GM12878 (cell line): ENCODE data around the gene USH2A. TPM values are rescaled to one million over a fixed set of nuclear protein-coding genes. Genes with fewer than 3 reads are reported as not detected.
A peak's percentile ranks its signal among the peaks of the same experiment; 100 is the strongest.

Experiments
- ATAC-seq: fragments of 200-7000 bp; cut with Tn5 transposase; 3 replicates; pipeline ENCODE4 v1.9.1; 2020; ENCODE audit warnings: mild to moderate bottlenecking, moderate library complexity
- BruUV-seq: library from RNA; stranded (reverse); fragments of 400-500 nt; replicated peaks from 2 replicates; lab custom pipeline; 2021; lab: Mats Ljungman, UMichigan
- CTCF ChIA-PET: fragments of 300-600 bp; sonication (Branson Sonifier 250); formaldehyde crosslinking; extraction: SDS; loops from one replicate; lab custom pipeline; 2021; ENCODE audit warnings: inconsistent platforms; lab: Yijun Ruan, JAX
- POLR2A ChIA-PET: fragments of 350-600 bp; formaldehyde crosslinking; extraction: SDS; loops from one replicate; lab custom pipeline; 2021; ENCODE audit warnings: inconsistent platforms; lab: Charles Lee
- RAD21 ChIA-PET: fragments of 300-600 bp; sonication (Branson Sonifier 250); formaldehyde crosslinking; loops from one replicate; lab custom pipeline; 2023; ENCODE audit warnings: antibody characterized with exemption; ENCODE audit not compliant: unreplicated experiment; lab: Charles Lee
- SMC1A ChIA-PET: fragments of 300-600 bp; sonication (Branson Sonifier 250); formaldehyde crosslinking; loops from one replicate; lab custom pipeline; 2023; ENCODE audit not compliant: unreplicated experiment, uncharacterized antibody; lab: Charles Lee
- DNase-seq: peaks from one replicate; pipeline ENCODE4 v3.0.0-alpha.2; 2011; ENCODE audit warnings: low read depth, low spot score
- FAIRE-seq: peaks from 3 replicates; lab custom pipeline; 2011; peaks lifted over from hg19 to GRCh38; lab: Jason Lieb, UNC
- H2AFZ ChIP-seq: 2 replicates; pipeline ENCODE4 v1.6.0; 2011; ENCODE audit warnings: low read depth, low read length, control low read depth; ENCODE audit not compliant: control insufficient read depth
- H3K27ac ChIP-seq: 2 replicates; pipeline ENCODE4 v1.5.1; 2011; ENCODE audit warnings: control low read depth; ENCODE audit not compliant: control insufficient read depth, insufficient read depth
- H3K27me3 ChIP-seq, 2 experiments: replicated peaks in 1 of 2; 2 replicates each; pipeline versions ENCODE4 v1.6.0 to v1.6.1; 2011; ENCODE audit warnings: low read length in 1 of 2; ENCODE audit not compliant: control insufficient read depth in 2 of 2, insufficient read depth in 2 of 2
- H3K36me3 ChIP-seq, 2 experiments: 2 replicates each; pipeline ENCODE4 v1.5.1; 2011; ENCODE audit warnings: low read length in 1 of 2; ENCODE audit not compliant: control insufficient read depth in 2 of 2, insufficient read depth in 2 of 2
- H3K4me1 ChIP-seq: 2 replicates; pipeline ENCODE4 v1.6.1; 2011; ENCODE audit warnings: mild to moderate bottlenecking, low read length, moderate library complexity, mixed read lengths; ENCODE audit not compliant: control insufficient read depth, insufficient read depth
- H3K4me2 ChIP-seq: 2 replicates; pipeline ENCODE4 v1.6.0; 2011; ENCODE audit warnings: control low read depth; ENCODE audit not compliant: control insufficient read depth, insufficient read depth
- H3K4me3 ChIP-seq: fragments of 200-600 bp; sonication (generic); 2 replicates; pipeline ENCODE4 v1.5.1; 2016
- H3K79me2 ChIP-seq: 2 replicates; pipeline ENCODE4 v1.6.0; 2011; ENCODE audit warnings: low read length; ENCODE audit not compliant: control insufficient read depth, insufficient read depth
- H3K9ac ChIP-seq: 2 replicates; pipeline ENCODE4 v1.8.0; 2011; ENCODE audit warnings: low read length, control low read depth, mixed read lengths; ENCODE audit not compliant: control insufficient read depth, insufficient read depth
- H3K9me3 ChIP-seq: replicated peaks from 3 replicates; pipeline ENCODE4 v1.5.1; 2011; ENCODE audit warnings: mild to moderate bottlenecking, low read length; ENCODE audit not compliant: control insufficient read depth, insufficient read depth
- H4K20me1 ChIP-seq: 2 replicates; pipeline ENCODE4 v1.6.0; 2011; ENCODE audit not compliant: control insufficient read depth, insufficient read depth
- CBFB ChIP-seq: IDR thresholded peaks from 2 replicates; pipeline ENCODE4 v1.6.1; 2016; ENCODE audit warnings: antibody characterized with exemption, low read depth
- E4F1 ChIP-seq: fragments of 450-650 bp; IDR thresholded peaks from 2 replicates; pipeline ENCODE4 v1.6.1; 2018; ENCODE audit warnings: borderline replicate concordance, mild to moderate bottlenecking; ENCODE audit not compliant: partially characterized antibody
- FOXK2 ChIP-seq: fragments of 450-650 bp; IDR thresholded peaks from 2 replicates; pipeline ENCODE4 v1.6.1; 2017; ENCODE audit warnings: mild to moderate bottlenecking, moderate library complexity
- MEF2B ChIP-seq: fragments of 450-650 bp; IDR thresholded peaks from 2 replicates; pipeline ENCODE4 v1.6.1; 2018; ENCODE audit warnings: mild to moderate bottlenecking, moderate library complexity; ENCODE audit not compliant: partially characterized antibody, poor library complexity, severe bottlenecking
- NR2C1 ChIP-seq: fragments of 450-650 bp; IDR thresholded peaks from 2 replicates; pipeline ENCODE4 v1.6.1; 2017; ENCODE audit warnings: antibody characterized with exemption, mild to moderate bottlenecking, moderate library complexity
- SMARCA5 ChIP-seq: fragments of 450-650 bp; IDR thresholded peaks from 2 replicates; pipeline ENCODE4 v1.6.1; 2017; ENCODE audit warnings: mild to moderate bottlenecking
- WGBS: methylation state at CpG from one replicate; pipeline ENCODE4 v1.1.6; 2016; ENCODE audit warnings: low lambda C conversion rate; ENCODE audit not compliant: insufficient replicate concordance, insufficient coverage; ENCODE audit errors: missing lambda C conversion rate; 5-methylcytosine and 5-hydroxymethylcytosine counted together
- in situ Hi-C: fragments of 300-500 bp; cut with MboI; formaldehyde crosslinking; loops from 9 replicates; pipeline ENCODE4 v1.14.3; 2018; ENCODE audit warnings: mixed read lengths
- intact Hi-C: fragments of 100-400 bp; cut with micrococcal nuclease; formaldehyde crosslinking; loops from one replicate; pipeline ENCODE4 v1.14.2; 2022; ENCODE audit not compliant: unreplicated experiment
- polyA plus RNA-seq, 11 experiments: library from polyadenylated mRNA; depleted of rRNA in 4 of 11; unstranded in 6 of 11; stranded (reverse) in 5 of 11; fragments of >200 nt; fragmentation: Nextera tagmentation in 4 of 11; fragmentation: Illumina TruSeq in 1 of 11; extraction: Ambion mirVana in 4 of 11; extraction: Trizol in 1 of 11; gene quantifications; 1 replicate in 1 of 11; 2 replicates in 10 of 11; pipeline versions ENCODE4 v1.2.1 to v1.2.3, GENCODE V29; 2011 to 2016; ENCODE audit warnings: inconsistent platforms in 2 of 11, missing spikeins in 2 of 11, low read depth in 1 of 11
- total RNA-seq, 4 experiments: library from RNA; depleted of rRNA in 3 of 4; stranded (reverse); fragments of >200 nt in 3 of 4; fragmentation: Illumina TruSeq in 1 of 4; extraction: Trizol in 1 of 4; gene quantifications; 2 replicates each; pipeline versions ENCODE4 v1.2.1 to v1.2.3, GENCODE V29; 2013 to 2021

Gene USH2A
- total and polyA plus RNA-seq, 10 of the 15 experiments (the other 5 are each of a cell fraction or from before 2014, with no cell fraction given), result under 0.01 to 0.20 (median 0.01) TPM; not detected in 2

GRCh38 chr1:215754112-215754511, 669.1 kb downstream of the USH2A start:
- SMC1A ChIA-PET, result interaction anchor here (0.6 to 1.1 kb wide), 3 partner anchors 12 to 324 kb away, joined by 3 to 4 read pairs (median 4); no protein-coding TSS in a partner anchor
- Histone ChIP-seq H2AFZ (no peak overlapping the region), H4K20me1 (no peaks in the 10 kb centered on the region), H3K79me2 (no peaks in the 10 kb centered on the region), H3K4me3 (no peak overlapping the region), H3K4me1 (no peaks in the 10 kb centered on the region), H3K27me3 (no peaks in the 10 kb centered on the region), H3K9me3 (no peaks in the 10 kb centered on the region), H3K36me3 (no peaks in the 10 kb centered on the region), H3K4me2 (no peak overlapping the region), H3K27ac (no peak overlapping the region), H3K9ac (no peak overlapping the region)
- POLR2A ChIA-PET, result interaction anchor here (0.7 kb wide), 1 partner anchor 57 kb away, joined by 3 read pairs; no protein-coding TSS in a partner anchor
- FAIRE-seq (no peak), ATAC-seq (peak; percentile 74), DNase-seq (no peak)
- RAD21 ChIA-PET, result no interaction called here
- CTCF ChIA-PET, result interaction anchor here (0.6 to 1.5 kb wide), 3 partner anchors 64 to 467 kb away, joined by 3 to 4 read pairs (median 3); no protein-coding TSS in a partner anchor
- BruUV-seq, result no TSS peak
- intact Hi-C loops (no loop called here), in situ Hi-C loops (no loop called here)
- 16% methylated on average over 4 of the region's 4 CpGs for WGBS
- peak; percentile 83 for TF ChIP-seq MEF2B
- TF ChIP-seq NR2C1, result no peak
- TF ChIP-seq SMARCA5, result no peak
- no peak for TF ChIP-seq E4F1
- no peak for TF ChIP-seq FOXK2
- TF ChIP-seq CBFB, result no peak
